ENCODE results near the gene ZNF675. TPM values are rescaled to one million over a fixed set of nuclear protein-coding genes. Genes with fewer than 3 reads are reported as not detected.

ZNF675 gene
- total and polyA plus RNA-seq, 3 experiments from 2014 or later, result 16.7 to 21.4 (median 19.1) TPM

Other genes with a start within 250 kb of the ZNF675 start
- gene ZNF681, start 71.7 kb upstream of the ZNF675 start, total RNA-seq, result 1 to 10 TPM; 4.6 to 4.9 TPM
- 1.6 TPM for gene ZNF681, start 71.7 kb upstream of the ZNF675 start, polyA plus RNA-seq
- 10 to 100 TPM; 12.6 to 13.1 TPM for gene ZNF726, start 227.7 kb upstream of the ZNF675 start, total RNA-seq
- 1.6 TPM for gene ZNF726, start 227.7 kb upstream of the ZNF675 start, polyA plus RNA-seq